ENCODE measurements around the gene COG3.

The COG3 gene

DNA sequence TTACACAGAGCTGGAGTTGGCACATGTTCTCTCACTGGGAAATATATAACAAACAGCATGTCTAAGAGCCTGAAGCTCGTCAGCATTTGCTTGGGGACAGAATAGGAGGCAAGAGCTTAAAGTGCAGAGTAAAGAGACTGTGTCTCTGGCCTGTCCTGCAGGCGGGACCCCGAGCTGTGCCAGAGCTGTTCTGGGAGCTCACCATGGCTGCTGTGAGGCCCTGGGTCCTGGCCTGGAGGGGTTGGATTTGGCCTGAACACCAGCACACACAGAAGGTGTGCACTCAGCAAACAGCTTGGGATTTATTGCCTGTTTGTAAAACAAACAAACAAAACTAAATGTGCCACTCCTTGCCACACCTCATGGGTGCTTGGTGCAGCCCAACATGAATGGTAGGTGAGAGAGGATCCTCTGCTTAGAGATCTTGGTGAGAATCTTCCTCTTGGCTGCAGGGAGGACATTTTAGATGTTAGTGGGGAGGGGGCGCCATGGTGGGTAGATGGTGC, 89.9 kb downstream of the COG3 start:
- no peak for DNase-seq

DNA sequence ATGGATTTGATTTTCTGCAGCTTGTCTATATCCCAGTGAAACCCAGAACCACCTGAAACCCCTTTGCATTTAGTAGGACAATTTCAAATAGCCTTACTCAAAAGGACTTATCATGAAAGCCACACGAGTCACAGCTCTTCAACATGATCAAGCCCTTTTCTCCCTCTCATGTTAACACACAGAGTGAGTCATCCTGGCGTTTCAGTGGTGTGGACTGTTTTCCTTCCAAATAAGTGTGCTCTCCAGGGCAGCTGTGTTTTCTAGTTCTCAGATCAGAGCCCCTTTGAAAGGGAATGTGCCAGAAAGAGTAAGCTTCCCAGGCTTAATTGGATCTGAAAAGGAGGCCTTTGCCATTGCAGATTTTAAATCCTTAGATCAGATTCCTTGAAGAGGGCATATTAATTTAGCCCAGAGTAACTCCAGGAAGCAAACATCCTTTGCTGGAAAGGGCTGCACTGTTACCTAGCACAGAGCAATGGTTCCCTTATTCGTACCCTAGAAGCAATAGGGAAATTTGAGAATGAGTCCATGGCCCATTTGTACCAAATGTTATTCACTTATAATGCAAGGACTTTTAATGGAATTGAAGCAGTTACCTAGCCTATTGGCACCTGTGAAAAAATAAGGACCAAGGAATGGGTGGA, 99.5 kb downstream of the COG3 start:
- DNase-seq, result no peak

DNA sequence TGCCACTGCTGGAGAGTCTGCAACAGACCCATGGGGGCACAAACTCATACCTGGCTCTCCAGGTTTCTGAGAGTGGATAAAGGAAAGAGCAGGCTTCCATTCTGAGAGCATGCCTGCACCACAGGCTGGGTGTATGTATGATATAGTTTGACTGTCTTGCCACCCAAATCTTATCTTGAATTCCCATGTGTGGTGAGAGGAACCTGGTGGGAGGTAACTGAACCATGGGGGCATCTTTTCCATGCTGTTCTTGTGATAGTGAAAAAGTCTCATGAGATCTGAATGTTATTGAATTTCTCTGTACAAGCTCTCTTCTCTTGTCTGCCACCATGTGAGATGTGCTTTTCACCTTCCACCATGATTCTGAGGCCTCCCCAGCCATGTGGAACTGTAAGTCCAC, 100.6 kb downstream of the COG3 start:
- no peak for DNase-seq

DNA sequence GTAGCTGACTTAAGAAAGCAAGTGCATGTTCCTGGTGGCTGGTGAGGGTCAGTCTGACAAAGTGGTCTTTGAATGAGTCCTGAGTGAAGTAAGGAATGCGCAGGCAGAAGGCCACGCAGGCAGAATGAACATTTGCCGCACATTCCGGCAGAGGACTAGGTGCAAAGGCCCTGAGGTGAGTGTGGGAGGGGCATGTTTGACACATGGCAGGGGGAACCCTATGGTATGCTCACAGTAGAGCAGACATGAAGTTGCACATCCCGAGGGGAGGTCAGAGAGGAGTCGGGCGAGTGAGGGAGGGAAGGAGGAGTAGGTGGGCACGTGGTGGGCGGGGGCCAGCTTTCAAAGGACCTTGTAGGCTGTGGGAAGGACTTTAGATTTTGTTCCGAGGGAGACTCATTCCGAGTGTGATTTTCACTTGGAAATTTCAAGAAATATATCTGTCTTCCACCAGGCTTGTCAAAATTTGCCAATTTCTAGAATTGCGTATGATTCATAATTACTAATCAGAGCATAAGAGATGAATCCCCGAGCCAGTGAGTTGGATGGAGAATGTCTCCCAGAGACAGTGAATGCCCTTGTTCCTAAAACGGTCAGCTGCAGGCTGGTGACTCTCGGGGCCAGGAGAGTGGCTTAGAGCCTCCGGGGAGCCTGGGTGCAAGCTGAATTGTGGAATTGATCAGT, 110.5 kb downstream of the COG3 start:
- DNase-seq, result no peak

DNA sequence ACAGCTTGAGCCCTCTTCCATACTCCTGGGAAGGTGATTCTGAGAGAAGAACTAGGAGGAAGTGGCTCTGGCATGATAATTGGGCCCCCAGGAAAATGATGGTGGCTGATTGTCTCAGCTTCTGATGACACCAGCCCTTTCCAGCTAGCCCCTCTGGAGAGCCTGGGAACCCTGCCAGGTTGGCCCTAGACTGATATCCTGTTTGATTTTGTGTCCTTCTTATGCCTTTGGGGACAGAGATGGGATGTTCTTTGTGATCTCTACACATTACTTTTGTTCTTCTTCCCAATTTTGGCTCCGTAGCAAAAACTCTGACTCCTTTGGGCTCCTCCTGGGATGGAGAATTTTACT, 111.1 kb downstream of the COG3 start:
- no peak for DNase-seq

DNA sequence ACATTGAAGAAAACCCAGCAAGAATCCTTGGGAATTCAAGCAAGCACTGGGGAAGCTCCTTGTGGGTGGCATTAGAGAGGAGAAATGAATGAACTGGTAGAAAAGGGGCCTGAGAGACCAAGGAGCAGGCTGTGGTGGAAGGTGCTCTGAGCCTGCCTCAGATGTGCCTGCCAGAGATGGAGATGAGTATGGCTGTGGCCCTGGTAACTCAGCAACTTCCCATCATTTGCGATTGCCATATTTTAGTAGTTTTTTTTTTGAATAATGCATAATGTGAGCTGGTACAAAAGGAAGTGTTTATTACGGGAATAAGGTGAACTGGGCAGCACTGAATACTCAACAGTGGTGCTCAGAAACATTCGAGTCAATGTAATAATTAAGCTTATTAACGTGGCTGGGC, 111.7 kb downstream of the COG3 start:
- no peak for DNase-seq

DNA sequence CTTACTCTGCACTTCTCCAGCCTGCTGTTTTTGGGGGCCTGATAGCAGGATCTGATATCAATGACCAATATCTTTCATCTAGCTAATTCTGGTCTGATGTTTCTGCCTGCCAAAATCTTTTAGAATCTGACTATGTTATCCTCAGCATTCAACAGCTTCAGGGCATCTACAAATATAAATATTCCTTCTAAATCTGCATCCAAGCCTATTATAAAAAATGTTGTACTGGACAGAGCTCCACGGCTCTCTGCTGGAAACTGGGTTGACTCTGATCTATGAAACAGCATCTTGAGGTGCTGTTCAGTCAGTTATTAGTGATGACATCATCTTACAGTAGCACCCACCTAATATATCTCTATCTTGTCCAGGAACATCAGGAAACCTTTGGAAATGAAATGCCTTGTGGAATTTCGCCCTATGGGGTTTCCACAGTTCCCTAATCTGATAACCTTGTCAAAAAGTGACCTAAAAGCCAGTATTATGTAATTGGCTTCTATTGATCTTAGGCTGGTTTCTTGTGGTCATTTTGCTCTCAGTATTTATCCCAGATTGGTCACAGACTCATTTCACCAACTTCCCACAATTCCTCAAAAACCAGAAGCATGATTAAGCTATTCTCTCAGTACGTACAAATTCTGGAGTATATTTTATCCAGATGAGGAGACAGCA, 117.8 kb downstream of the COG3 start:
- DNase-seq, result no peak

DNA sequence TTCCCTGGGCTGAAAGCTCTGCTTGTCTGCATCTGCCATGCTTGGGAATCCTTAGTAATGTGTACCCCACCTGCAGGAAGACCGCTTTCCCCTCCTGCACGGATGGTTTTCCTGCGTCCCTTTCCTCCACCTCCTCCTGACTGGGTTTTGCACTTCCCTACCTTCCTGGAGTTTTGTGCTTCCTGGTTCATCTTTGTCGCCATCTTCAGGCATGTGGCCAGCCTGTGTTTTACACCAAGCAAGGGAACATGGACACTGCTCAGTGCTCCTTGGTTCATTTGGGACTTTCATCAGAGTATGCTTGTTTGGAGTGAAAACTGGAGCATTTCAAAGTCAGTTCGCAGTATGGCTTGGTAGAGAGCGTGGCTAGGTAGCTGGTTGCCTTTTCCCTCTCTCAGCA, 120.1 kb downstream of the COG3 start:
- DNase-seq, result no peak

All from activated effector memory CD4-positive, alpha-beta T cell treated with Interleukin-2 at 50 U/mL for 16 hours (primary cell).